Neuronal stem cell (in vitro differentiated cells): Measurements from ENCODE around the gene HIVEP2.
A peak's percentile ranks its signal among the peaks of the same experiment; 100 is the strongest.

Source experiments
- DNase-seq: peaks from one replicate; pipeline ENCODE4 v3.0.0-alpha.2; 2013; ENCODE audit warnings: low spot score
- H2AFZ ChIP-seq: one replicate; pipeline ENCODE4 v1.6.1; 2013; ENCODE audit warnings: mild to moderate bottlenecking, low read length, inconsistent platforms
- H2AK5ac ChIP-seq: 2 replicates; pipeline ENCODE4 v1.6.1; 2013; ENCODE audit warnings: low read depth, mild to moderate bottlenecking, inconsistent platforms, low read length, moderate library complexity, mixed read lengths
- H2BK120ac ChIP-seq: 2 replicates; pipeline ENCODE4 v1.6.1; 2013; ENCODE audit warnings: low read depth, mild to moderate bottlenecking, inconsistent platforms, low read length, moderate library complexity, mixed read lengths
- H2BK12ac ChIP-seq: one replicate; pipeline ENCODE4 v1.6.1; 2013; ENCODE audit warnings: low read length, inconsistent platforms
- H2BK15ac ChIP-seq: 2 replicates; pipeline ENCODE4 v1.6.1; 2013; ENCODE audit warnings: mild to moderate bottlenecking, low read length, inconsistent platforms, mixed read lengths
- H2BK5ac ChIP-seq: one replicate; pipeline ENCODE4 v1.6.1; 2013; ENCODE audit warnings: inconsistent platforms, mild to moderate bottlenecking, low read length, moderate library complexity
- H3K14ac ChIP-seq: one replicate; pipeline ENCODE4 v1.6.1; 2013; ENCODE audit warnings: low read length, inconsistent platforms
- H3K18ac ChIP-seq: 2 replicates; pipeline ENCODE4 v1.6.1; 2013; ENCODE audit warnings: low read length, inconsistent platforms
- H3K23ac ChIP-seq: 2 replicates; pipeline ENCODE4 v1.6.1; 2013; ENCODE audit warnings: low read depth, mild to moderate bottlenecking, mixed read lengths, low read length, inconsistent platforms; ENCODE audit not compliant: poor library complexity
- H3K27ac ChIP-seq: replicated peaks from 3 replicates; pipeline ENCODE4 v1.5.1; 2013; ENCODE audit warnings: low read length, inconsistent platforms
- H3K27me3 ChIP-seq, 3 experiments: 2 replicates each; pipeline ENCODE4 v1.6.1; 2013; ENCODE audit warnings: low read length in 3 of 3, mild to moderate bottlenecking in 2 of 3, inconsistent platforms in 1 of 3, low read depth in 1 of 3, mixed read lengths in 1 of 3, moderate library complexity in 1 of 3; ENCODE audit not compliant: control insufficient read depth in 3 of 3, insufficient read depth in 3 of 3
- H3K36me3 ChIP-seq, 2 donors: replicated peaks in 1 of 2; 2 replicates each; pipeline ENCODE4 v1.6.1; 2013; ENCODE audit warnings: low read length in 2 of 2; ENCODE audit not compliant: control insufficient read depth in 2 of 2, insufficient read depth in 2 of 2
- H3K4ac ChIP-seq: 2 replicates; pipeline ENCODE4 v1.6.1; 2013; ENCODE audit warnings: inconsistent platforms, mild to moderate bottlenecking, low read length, moderate library complexity
- H3K4me1 ChIP-seq, 2 donors: 1 replicate in 1 of 2; 2 replicates in 1 of 2; pipeline ENCODE4 v1.6.1; 2013; ENCODE audit warnings: low read length in 2 of 2, low read depth in 1 of 2; ENCODE audit not compliant: control insufficient read depth in 2 of 2, insufficient read depth in 1 of 2
- H3K4me2 ChIP-seq: one replicate; pipeline ENCODE4 v1.6.1; 2013; ENCODE audit warnings: mild to moderate bottlenecking, low read length, inconsistent platforms; ENCODE audit not compliant: insufficient read depth, poor library complexity, severe bottlenecking
- H3K4me3 ChIP-seq, 2 donors: 2 replicates each; pipeline ENCODE4 v1.5.1; 2013; ENCODE audit warnings: low read length in 2 of 2, mild to moderate bottlenecking in 2 of 2, inconsistent platforms in 1 of 2, moderate library complexity in 1 of 2
- H3K79me1 ChIP-seq: one replicate; pipeline ENCODE4 v1.6.1; 2013; ENCODE audit warnings: low read depth, mild to moderate bottlenecking, inconsistent platforms, low read length, moderate library complexity
- H3K9ac ChIP-seq: one replicate; pipeline ENCODE4 v1.6.1; 2013; ENCODE audit warnings: mild to moderate bottlenecking, low read depth, low read length, inconsistent platforms; ENCODE audit not compliant: poor library complexity
- H3K9me3 ChIP-seq, 2 donors: replicated peaks in 1 of 2; 2 replicates each; pipeline versions ENCODE3 to v1.6.1; 2013; ENCODE audit warnings: low read length in 2 of 2, mild to moderate bottlenecking in 2 of 2, inconsistent platforms in 1 of 2, low read depth in 1 of 2, mixed read lengths in 1 of 2, moderate library complexity in 1 of 2; ENCODE audit not compliant: control insufficient read depth in 2 of 2, insufficient read depth in 1 of 2
- H4K8ac ChIP-seq: one replicate; pipeline ENCODE4 v1.6.1; 2013; ENCODE audit warnings: low read depth, mild to moderate bottlenecking, inconsistent platforms, low read length, moderate library complexity
- H4K91ac ChIP-seq: one replicate; pipeline ENCODE4 v1.6.1; 2013; ENCODE audit warnings: low read length, low read depth, mild to moderate bottlenecking, inconsistent platforms; ENCODE audit not compliant: poor library complexity
- WGBS, 2 donors: extraction: QIAGEN DNeasy Blood & Tissue Kit; methylation state at CpG; one replicate each; pipeline ENCODE4 v1.1.7; 2013; ENCODE audit warnings: missing lambda C conversion rate in 2 of 2, mixed read lengths in 1 of 2; ENCODE audit not compliant: insufficient read length in 2 of 2, insufficient replicate concordance in 1 of 2; ENCODE audit errors: extremely low coverage in 2 of 2; 5-methylcytosine and 5-hydroxymethylcytosine counted together

HIVEP2 gene

DNA sequence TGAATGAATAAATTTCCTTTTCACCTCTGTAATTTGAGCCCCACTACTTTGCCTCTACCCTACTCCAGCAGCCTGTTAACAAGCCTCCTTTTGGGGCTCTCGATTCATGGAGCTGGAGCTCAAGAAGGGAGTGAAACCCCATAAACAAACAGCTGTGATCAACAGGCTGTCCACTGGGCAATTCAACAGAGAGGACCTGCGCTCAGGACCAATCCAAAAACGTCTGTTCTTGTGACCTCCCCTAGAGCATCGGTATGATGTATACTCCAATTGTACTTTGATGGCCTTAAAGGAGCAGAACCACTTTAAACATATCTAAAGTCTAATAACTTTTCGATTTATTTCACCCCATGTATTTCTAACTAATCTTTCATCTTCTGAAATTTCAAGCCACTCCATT, 37.4 kb downstream of the HIVEP2 start:
- Histone ChIP-seq H3K79me1 (no peaks in the 10 kb centered on the region), H3K23ac (no peak overlapping the region), H3K4me2 (no peak overlapping the region), H2BK12ac (no peak overlapping the region), H4K91ac (no peak overlapping the region), H3K4me3 (no peak overlapping the region), H3K9ac (no peak overlapping the region), H3K4me1 (no peaks in the 10 kb centered on the region), H2BK120ac (no peak overlapping the region), H3K9me3 (peaks cover 0 to 2% of the 10 kb centered on the region in 2 donors), H3K27ac (no peak overlapping the region), H3K27me3 (no peaks in the 10 kb centered on the region), H3K36me3 (no peaks in the 10 kb centered on the region), H2BK15ac (no peak overlapping the region), H3K14ac (no peak overlapping the region), H2BK5ac (no peak overlapping the region), H3K18ac (peak overlapping the region; percentile 6), H4K8ac (no peak overlapping the region), H2AK5ac (no peak overlapping the region), H3K4ac (no peak overlapping the region), H2AFZ (no peak overlapping the region)
- no CpG with 5 or more reads among the region's 5 CpGs for WGBS, 2 donors
- no peak for DNase-seq

DNA sequence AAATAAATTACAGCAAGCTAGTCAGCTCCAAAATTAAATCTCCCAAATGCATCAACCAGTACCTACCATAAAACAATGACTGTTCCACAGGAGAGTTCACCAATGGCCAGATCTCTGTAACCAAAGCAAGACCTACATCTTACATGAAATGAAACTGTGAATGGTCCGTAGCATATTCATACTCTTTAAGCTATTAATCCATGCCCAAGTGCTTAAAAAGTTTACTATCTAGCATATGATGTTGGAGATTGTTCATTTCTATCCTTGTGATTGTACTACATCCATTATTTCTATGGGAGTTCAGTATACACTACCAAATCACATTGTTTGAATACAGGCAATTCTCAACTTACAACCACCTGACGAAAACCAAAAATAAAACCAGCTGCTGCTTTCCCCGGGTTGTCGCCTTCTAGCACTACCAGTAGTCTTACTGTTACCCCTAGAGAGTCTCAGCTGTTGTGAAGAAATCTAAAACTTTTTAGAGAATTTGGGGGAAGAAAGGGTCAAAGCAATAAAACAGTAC, 38.0 kb downstream of the HIVEP2 start:
- Histone ChIP-seq H3K27me3 (no peaks in the 10 kb centered on the region), H3K36me3 (no peaks in the 10 kb centered on the region), H3K4ac (no peak overlapping the region), H3K18ac (no peak overlapping the region), H3K27ac (no peak overlapping the region), H3K9me3 (no peaks in the 10 kb centered on the region), H2BK12ac (no peak overlapping the region), H2BK15ac (no peak overlapping the region), H2AK5ac (no peak overlapping the region), H3K4me2 (no peak overlapping the region), H2AFZ (no peak overlapping the region), H3K79me1 (no peaks in the 10 kb centered on the region), H4K91ac (no peak overlapping the region), H3K4me3 (no peak overlapping the region), H3K14ac (no peak overlapping the region), H2BK5ac (no peak overlapping the region), H3K9ac (no peak overlapping the region), H3K4me1 (no peaks in the 10 kb centered on the region), H4K8ac (no peak overlapping the region), H3K23ac (no peak overlapping the region), H2BK120ac (no peak overlapping the region)
- no peak for DNase-seq
- WGBS, 2 donors, result no CpG with 5 or more reads among the region's 4 CpGs

DNA sequence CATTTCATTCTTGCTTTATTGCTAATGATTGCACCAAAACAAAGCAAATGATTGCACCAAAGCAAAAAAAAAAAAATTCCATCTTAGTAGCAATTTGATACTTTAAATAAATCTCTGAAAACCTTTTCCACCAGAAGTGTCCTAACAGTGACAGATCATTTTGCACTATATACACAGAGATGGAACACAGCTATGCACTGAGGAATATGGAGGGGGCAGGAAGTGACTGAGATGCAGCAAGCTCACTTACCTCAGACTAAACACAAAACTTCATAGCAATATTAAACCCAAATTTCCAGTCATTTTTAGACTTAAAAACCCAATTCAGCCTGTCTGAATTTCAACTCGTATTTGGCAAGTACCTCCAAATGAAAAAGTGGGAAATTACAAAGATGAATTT, 41.2 kb downstream of the HIVEP2 start:
- Histone ChIP-seq H2AK5ac (no peak overlapping the region), H3K4me3 (no peak overlapping the region), H3K27me3 (no peaks in the 10 kb centered on the region), H3K9me3 (no peaks in the 10 kb centered on the region), H3K79me1 (no peaks in the 10 kb centered on the region), H2AFZ (no peak overlapping the region), H3K4me1 (peaks cover 8 to 22% of the 10 kb centered on the region in 2 donors), H2BK120ac (no peak overlapping the region), H3K18ac (no peak overlapping the region), H2BK12ac (no peak overlapping the region), H4K91ac (no peak overlapping the region), H2BK5ac (no peak overlapping the region), H3K36me3 (no peaks in the 10 kb centered on the region), H3K23ac (no peak overlapping the region), H3K9ac (no peak overlapping the region), H3K4ac (no peak overlapping the region), H3K27ac (no peak overlapping the region), H3K14ac (no peak overlapping the region), H2BK15ac (no peak overlapping the region), H3K4me2 (no peak overlapping the region), H4K8ac (no peak overlapping the region)
- DNase-seq, result no peak
- no CpG with 5 or more reads among the region's 1 CpG for WGBS, 2 donors

DNA sequence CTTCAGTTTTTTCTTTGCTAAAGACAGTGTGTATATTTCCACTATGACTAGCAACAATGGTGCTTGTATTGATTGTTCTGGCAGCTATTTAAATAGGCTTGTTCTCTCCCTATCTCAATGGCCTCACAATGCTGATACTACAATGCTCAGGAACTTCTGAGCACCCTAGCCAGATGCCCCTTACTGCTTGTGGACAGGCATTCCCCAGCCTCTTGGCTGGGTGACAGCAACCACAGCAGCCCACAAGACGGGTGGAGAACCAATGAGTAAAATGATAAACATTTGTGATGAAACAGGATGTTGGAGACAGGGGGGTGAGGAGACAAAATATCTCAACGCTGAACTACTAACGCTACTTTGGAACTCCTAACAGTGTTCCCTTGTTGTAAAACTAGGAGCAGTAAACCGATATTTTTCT, 42.3 kb downstream of the HIVEP2 start:
- no peak for DNase-seq
- H3K4me2 ChIP-seq, result no peak overlapping the region
- H3K4me1 ChIP-seq, result peaks cover 8 to 22% of the 10 kb centered on the region in 2 donors
- H4K8ac ChIP-seq, result no peak overlapping the region
- H3K27ac ChIP-seq, result no peak overlapping the region
- H4K91ac ChIP-seq, result no peak overlapping the region
- no CpG with 5 or more reads among the region's 4 CpGs for WGBS, 2 donors
- no peaks in the 10 kb centered on the region for H3K27me3 ChIP-seq
- no peaks in the 10 kb centered on the region for H3K36me3 ChIP-seq
- no peak overlapping the region for H2BK12ac ChIP-seq
- H3K9me3 ChIP-seq, result no peaks in the 10 kb centered on the region
- no peaks in the 10 kb centered on the region for H3K79me1 ChIP-seq
- H2BK120ac ChIP-seq, result no peak overlapping the region
- no peak overlapping the region for H3K4me3 ChIP-seq
- H3K23ac ChIP-seq, result no peak overlapping the region
- no peak overlapping the region for H2AFZ ChIP-seq
- H2BK15ac ChIP-seq, result no peak overlapping the region
- no peak overlapping the region for H2BK5ac ChIP-seq
- H3K18ac ChIP-seq, result no peak overlapping the region
- no peak overlapping the region for H3K14ac ChIP-seq
- H2AK5ac ChIP-seq, result no peak overlapping the region
- no peak overlapping the region for H3K4ac ChIP-seq
- H3K9ac ChIP-seq, result no peak overlapping the region
